GM23338 (cell line): ENCODE data around the gene PLD5. TPM values are rescaled to one million over a fixed set of nuclear protein-coding genes. Genes with fewer than 3 reads are reported as not detected.

Experiments used
- CREB1 ChIP-seq: fragments of 250-450 bp; sonication (Bioruptor Pico); IDR thresholded peaks from 2 replicates; pipeline ENCODE4 v1.5.0; 2020; ENCODE audit warnings: low read depth, mild to moderate bottlenecking, moderate library complexity
- CTCF ChIP-seq, 2 experiments: fragments of 200-600 bp in 1 of 2; sonication (generic) in 1 of 2; conservative IDR thresholded peaks; 2 replicates each; pipeline versions ENCODE4 v1.5.1 to v1.6.1; 2016 to 2017; ENCODE audit warnings: antibody characterized with exemption in 2 of 2, low read depth in 2 of 2, mild to moderate bottlenecking in 2 of 2, moderate library complexity in 1 of 2
- EZH2phosphoT487 ChIP-seq: fragments of 200-600 bp; sonication (generic); IDR thresholded peaks from one replicate; pipeline ENCODE4 v1.8.1; 2018; ENCODE audit warnings: antibody characterized with exemption; ENCODE audit not compliant: unreplicated experiment
- JUNB ChIP-seq: IDR thresholded peaks from one replicate; pipeline ENCODE4 v1.6.1; 2016; ENCODE audit warnings: antibody characterized with exemption; ENCODE audit not compliant: unreplicated experiment
- NANOG ChIP-seq: IDR thresholded peaks from 2 replicates; pipeline ENCODE4 v1.6.1; 2016; ENCODE audit warnings: antibody characterized with exemption, borderline replicate concordance
- POLR2AphosphoS5 ChIP-seq: IDR thresholded peaks from 2 replicates; pipeline ENCODE4 v1.6.1; 2016; ENCODE audit warnings: antibody characterized with exemption, low read depth
- STAT1 ChIP-seq: IDR thresholded peaks from one replicate; pipeline ENCODE4 v1.6.1; 2016; ENCODE audit warnings: antibody characterized with exemption; ENCODE audit not compliant: unreplicated experiment
- ZNF331 ChIP-seq: fragments of 250-450 bp; sonication (Bioruptor Pico); IDR thresholded peaks from 2 replicates; pipeline ENCODE4 v1.5.0; 2020; ENCODE audit warnings: low read depth, mild to moderate bottlenecking, moderate library complexity
- ZNF462 ChIP-seq: fragments of 250-450 bp; sonication (Bioruptor Pico); IDR thresholded peaks from 2 replicates; pipeline ENCODE4 v1.5.0; 2020; ENCODE audit warnings: mild to moderate bottlenecking, moderate library complexity
- polyA plus RNA-seq: library from polyadenylated mRNA; unstranded; fragments of >200 nt; fragmentation: Nextera tagmentation; extraction: Ambion mirVana; gene quantifications from 2 replicates; pipeline ENCODE4 v1.2.1, GENCODE V29; 2016
- total RNA-seq: library from RNA; depleted of rRNA; stranded (reverse); fragments of >200 nt; shearing (Covaris generic); gene quantifications from 2 replicates; pipeline ENCODE4 v1.2.3, GENCODE V29; 2014

The PLD5 gene
- total and polyA plus RNA-seq, 2 experiments from 2014 or later = 5.5 to 5.8 TPM

GRCh38 chr1:242162140-242162539 lies 362.4 kb downstream of the PLD5 start (continued):
- TF ChIP-seq CTCF (conservative IDR thresholded peaks at IDR 0.05; ENCODE audit: low read depth in 2 of 2) (no peak), NANOG (no peak), ZNF462 (CRISPR knock-in tag) (no peak), CREB1 (CRISPR knock-in tag) (no peak), POLR2AphosphoS5 (no peak), ZNF331 (no peak), STAT1 (no peak), EZH2phosphoT487 (no peak), JUNB (no peak)
